ENCODE data around the gene PRR20D. TPM values are rescaled to one million over a fixed set of nuclear protein-coding genes. Genes with fewer than 3 reads are reported as not detected.

PRR20D gene
- not detected in 2 replicates for total RNA-seq

DNA sequence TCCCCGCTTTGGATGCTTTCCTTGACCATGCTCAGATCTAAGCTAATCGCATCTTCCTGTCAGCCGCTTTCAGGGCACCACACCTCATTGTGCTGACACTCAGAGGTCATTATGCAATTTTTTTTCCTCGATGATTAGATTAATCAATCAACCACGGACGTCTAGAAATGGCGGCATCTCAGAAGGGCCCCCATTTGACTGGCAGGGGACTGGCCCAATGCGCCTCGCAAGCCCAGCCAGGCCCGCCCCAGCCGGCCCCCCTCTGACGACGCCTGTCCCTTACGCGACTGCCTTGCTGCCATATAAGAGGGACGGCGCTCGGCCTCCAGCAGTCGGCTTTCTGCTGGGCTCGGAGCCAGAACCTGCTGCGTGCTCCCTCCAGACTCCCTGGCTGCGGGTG, at the start of gene PRR20D:
PRR20D (plus strand) TSS at position 301 of the 400 bp plus-strand sequence. CDS start 387 bp downstream, outside the sequence.

GRCh38 chr13:57140235-57140968, 20.0 kb upstream of the PRR20D start, which contains the start of gene PRR20A:
Gene PRR20A (plus strand): TSS chr13:57140918. CDS start chr13:57141305, 387 bp downstream.

GRCh38 chr13:57147188-57147587, 13.2 kb upstream of the PRR20D start, which contains the start of gene PRR20B:
Gene PRR20B (plus strand): TSS chr13:57147488. CDS start chr13:57147875, 387 bp downstream.

GRCh38 chr13:57153761-57154160, 6.7 kb upstream of the PRR20D start, which contains the start of gene PRR20C:
Gene PRR20C (plus strand): TSS chr13:57154061. CDS start chr13:57154448, 387 bp downstream.

DNA sequence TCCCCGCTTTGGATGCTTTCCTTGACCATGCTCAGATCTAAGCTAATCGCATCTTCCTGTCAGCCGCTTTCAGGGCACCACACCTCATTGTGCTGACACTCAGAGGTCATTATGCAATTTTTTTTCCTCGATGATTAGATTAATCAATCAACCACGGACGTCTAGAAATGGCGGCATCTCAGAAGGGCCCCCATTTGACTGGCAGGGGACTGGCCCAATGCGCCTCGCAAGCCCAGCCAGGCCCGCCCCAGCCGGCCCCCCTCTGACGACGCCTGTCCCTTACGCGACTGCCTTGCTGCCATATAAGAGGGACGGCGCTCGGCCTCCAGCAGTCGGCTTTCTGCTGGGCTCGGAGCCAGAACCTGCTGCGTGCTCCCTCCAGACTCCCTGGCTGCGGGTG, 6.5 kb downstream of the PRR20D start, which contains the start of gene PRR20E:
PRR20E (plus strand) TSS at position 301 of the 400 bp plus-strand sequence. CDS start 387 bp downstream, outside the sequence.

Other genes starting within 250 kb of the PRR20D start
- gene PRR20A, start 19.7 kb upstream of the PRR20D start, total RNA-seq, result not detected in 2 replicates
- not detected in 2 replicates for gene PRR20B, start 13.1 kb upstream of the PRR20D start, total RNA-seq
- gene PRR20C, start 6.6 kb upstream of the PRR20D start, total RNA-seq, result not detected in 2 replicates
- not detected in 2 replicates for gene PRR20E, start 6.6 kb downstream of the PRR20D start, total RNA-seq

All from uterine smooth muscle cell (primary cell).